Heart left ventricle (tissue), 16 donors: Measurements from ENCODE around the gene KCNH8. TPM values are rescaled to one million over a fixed set of nuclear protein-coding genes. Genes with fewer than 3 reads are reported as not detected.

Experiments
- ATAC-seq, 4 donors: fragments of 200-7000 bp; cut with Tn5 transposase; one replicate each; pipeline ENCODE4 v1.9.1; 2020 to 2022; ENCODE audit warnings: moderate library complexity in 4 of 4, mild to moderate bottlenecking in 3 of 4, moderate number of reproducible peaks in 1 of 4
- DNase-seq, 5 donors: peaks; one replicate each; pipeline ENCODE4 v3.0.0-alpha.2; 2020
- H3K27ac ChIP-seq, 12 donors: fragments of 200-600 bp; sonication (generic) in 4 of 12; one replicate each; pipeline versions ENCODE4 v1.5.0 to v1.8.0; 2016 to 2022; ENCODE audit warnings: mild to moderate bottlenecking in 2 of 12
- H3K27me3 ChIP-seq, 9 donors: fragments of 200-600 bp; sonication (generic) in 2 of 9; one replicate each; pipeline versions ENCODE4 v1.5.1 to v1.8.0; 2016 to 2022; ENCODE audit warnings: mild to moderate bottlenecking in 3 of 9
- H3K36me3 ChIP-seq, 9 donors: fragments of 200-600 bp; sonication (generic) in 2 of 9; one replicate each; pipeline versions ENCODE4 v1.5.0 to v1.8.0; 2018 to 2022; ENCODE audit warnings: mild to moderate bottlenecking in 2 of 9
- H3K4me1 ChIP-seq, 12 donors: fragments of 200-600 bp; sonication (generic) in 4 of 12; one replicate each; pipeline versions ENCODE4 v1.5.0 to v1.8.0; 2016 to 2022; ENCODE audit warnings: mild to moderate bottlenecking in 3 of 12
- H3K4me3 ChIP-seq, 12 donors: fragments of 200-600 bp; sonication (generic) in 4 of 12; one replicate each; pipeline versions ENCODE4 v1.5.0 to v1.8.0; 2017 to 2022; ENCODE audit warnings: mild to moderate bottlenecking in 9 of 12, moderate library complexity in 4 of 12
- H3K9me3 ChIP-seq, 12 donors: fragments of 200-600 bp; sonication (generic) in 4 of 12; one replicate each; pipeline versions ENCODE4 v1.5.0 to v1.8.0; 2016 to 2022; ENCODE audit warnings: mild to moderate bottlenecking in 1 of 12
- POLR2A ChIP-seq, 2 donors: fragments of 450-650 bp; IDR thresholded peaks; one replicate each; pipeline ENCODE4 v1.6.1; 2017; ENCODE audit warnings: antibody characterized with exemption in 2 of 2, mild to moderate bottlenecking in 2 of 2, moderate library complexity in 2 of 2
- WGBS, 4 donors: extraction: QIAGEN DNeasy Blood & Tissue Kit in 2 of 4; methylation state at CpG; one replicate each; pipeline versions ENCODE4 v1.1.5 to v1.1.7; 2013 to 2018; 5-methylcytosine and 5-hydroxymethylcytosine counted together
- intact Hi-C, 10 donors: fragments of 100-400 bp; cut with DNase I; formaldehyde crosslinking; loops; one replicate each; pipeline versions ENCODE4 v1.11.1 to v1.14.2; 2022
- polyA plus RNA-seq, 2 donors: library from polyadenylated mRNA; stranded (reverse); fragments of 200-250 nt; gene quantifications; one replicate each; pipeline ENCODE4 v1.2.3, GENCODE V29; 2013
- total RNA-seq, 9 donors: library from RNA; depleted of rRNA in 2 of 9; stranded (reverse); fragments of >200 nt in 2 of 9; fragmentation: NEBNext Ultra II Directional in 3 of 9; extraction: Animal tissue kit (Norgen Biotek cat#: 25700) in 3 of 9; gene quantifications; one replicate each; pipeline versions ENCODE4 v1.1.0 to v1.2.4, GENCODE V29; 2016 to 2023
- TF ChIP-seq, protein P1 (sequence below), 12 donors: fragments of 200-600 bp; sonication (generic) in 4 of 12; IDR thresholded peaks; one replicate each; pipeline versions ENCODE4 v1.5.0 to v1.8.0; 2018 to 2022; ENCODE audit warnings: antibody characterized with exemption in 12 of 12, mild to moderate bottlenecking in 5 of 12
- donor health status: ischemic (EF 13 %, LVEDD 7.1; RV severe dilation, severe dysfunction).
- donor health status: healthy with polysubstance abuse.
- donor health status: DM: no; HTN: yes; CAD: no.
- donor health status: DM: no; HTN: no; CAD: no.
- donor health status: ischemic (EF 25% LVEDD 6.9; RV normal size, moderate dysfunction).
- donor health status: ischemic (EF 25% LVEDD 5.7; RV mildly dilated, moderate dysfunction).
- donor health status: healthy.
- donor health status: DM: yes; HTN: yes; CAD: no.
- donor health status: ischemic (EF 35%, LVEDD 5.7; RV mildly dilated, moderate dysfunction).
- donor health status: nonischemic (EF 11% LVEDD 7.7; RV severe dilation, severe dysfunction).
- donor health status: DM: yes; HTN: yes; CAD: no.
- donor health status: PGD.
- donor health status: ischemic (EF 29% LVEDD 5.4; RV normal size, mild dysfunction).
- donor health status: nonischemic (EF 23%, LVEDD 6.1; RV moderate dilation, normal function).

KCNH8 gene
- total and polyA plus RNA-seq, 11 donors: 0.04 to 0.20 (median 0.07) TPM; not detected in 7

DNA sequence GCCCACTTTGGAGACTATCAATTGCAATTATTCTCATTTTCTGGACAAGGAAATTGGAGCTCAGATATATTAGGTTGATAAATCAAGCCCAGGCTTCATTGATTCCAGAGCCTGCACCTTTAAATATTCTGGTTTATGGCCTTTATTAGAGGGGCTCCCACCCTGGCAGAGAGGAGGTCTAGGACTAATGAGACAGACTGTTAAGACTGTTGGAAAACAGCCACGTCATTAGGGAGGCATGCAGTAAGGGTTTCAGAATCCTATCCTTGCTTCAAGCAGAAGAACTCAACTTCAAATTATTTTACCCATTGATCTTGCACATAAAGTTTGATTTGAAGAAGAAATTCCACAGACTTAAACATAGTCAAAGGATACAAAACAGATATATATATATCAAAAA lies 33.8 kb upstream of the KCNH8 start:
- Histone ChIP-seq H3K36me3 (no peaks in the 10 kb centered on the region), H3K27me3 (peaks cover 0 to 10% (median 0%) of the 10 kb centered on the region in 9 donors), H3K27ac (no peak overlapping the region), H3K4me3 (no peak overlapping the region), H3K4me1 (no peaks in the 10 kb centered on the region), H3K9me3 (peaks cover 0 to 6% (median 0%) of the 10 kb centered on the region in 12 donors)
- TF ChIP-seq, protein P1, sequence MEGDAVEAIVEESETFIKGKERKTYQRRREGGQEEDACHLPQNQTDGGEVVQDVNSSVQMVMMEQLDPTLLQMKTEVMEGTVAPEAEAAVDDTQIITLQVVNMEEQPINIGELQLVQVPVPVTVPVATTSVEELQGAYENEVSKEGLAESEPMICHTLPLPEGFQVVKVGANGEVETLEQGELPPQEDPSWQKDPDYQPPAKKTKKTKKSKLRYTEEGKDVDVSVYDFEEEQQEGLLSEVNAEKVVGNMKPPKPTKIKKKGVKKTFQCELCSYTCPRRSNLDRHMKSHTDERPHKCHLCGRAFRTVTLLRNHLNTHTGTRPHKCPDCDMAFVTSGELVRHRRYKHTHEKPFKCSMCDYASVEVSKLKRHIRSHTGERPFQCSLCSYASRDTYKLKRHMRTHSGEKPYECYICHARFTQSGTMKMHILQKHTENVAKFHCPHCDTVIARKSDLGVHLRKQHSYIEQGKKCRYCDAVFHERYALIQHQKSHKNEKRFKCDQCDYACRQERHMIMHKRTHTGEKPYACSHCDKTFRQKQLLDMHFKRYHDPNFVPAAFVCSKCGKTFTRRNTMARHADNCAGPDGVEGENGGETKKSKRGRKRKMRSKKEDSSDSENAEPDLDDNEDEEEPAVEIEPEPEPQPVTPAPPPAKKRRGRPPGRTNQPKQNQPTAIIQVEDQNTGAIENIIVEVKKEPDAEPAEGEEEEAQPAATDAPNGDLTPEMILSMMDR (IDR thresholded peaks at IDR 0.05): no peak
- TF ChIP-seq POLR2A (IDR thresholded peaks at IDR 0.05): no peak
- no peak for ATAC-seq
- intact Hi-C loops: no loop called here
- WGBS, 4 donors: 46 to 56% (median 49%) methylated on average over 1 of the region's 1 CpG
- no peak for DNase-seq

DNA sequence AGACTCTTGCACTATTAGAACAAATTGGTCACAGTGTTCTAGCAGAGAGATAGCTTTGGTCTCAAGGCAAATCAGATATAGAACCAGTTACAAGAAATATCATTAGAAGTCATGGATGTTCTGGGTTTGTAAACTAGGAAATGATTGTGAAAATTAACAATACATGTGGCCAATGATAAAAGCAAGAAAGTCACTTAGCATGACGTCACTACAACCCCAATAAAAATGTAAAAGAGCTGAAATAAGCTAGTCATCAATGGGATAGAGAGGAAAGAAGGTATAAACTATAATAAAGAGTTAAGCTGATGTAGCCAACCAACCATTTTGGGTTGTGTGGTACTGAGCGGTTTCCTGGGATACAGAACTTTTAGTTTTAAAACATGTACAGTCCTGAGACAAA lies 32.1 kb upstream of the KCNH8 start:
- H3K36me3 ChIP-seq: no peaks in the 10 kb centered on the region
- TF ChIP-seq, protein P1 (IDR thresholded peaks at IDR 0.05): no peak
- TF ChIP-seq POLR2A (IDR thresholded peaks at IDR 0.05): no peak
- intact Hi-C loops: no loop called here
- ATAC-seq (no peak), DNase-seq (no peak)
- H3K4me1 ChIP-seq: no peaks in the 10 kb centered on the region
- H3K27me3 ChIP-seq: peaks cover 0 to 10% (median 0%) of the 10 kb centered on the region in 9 donors
- no peak overlapping the region for H3K27ac ChIP-seq
- no peak overlapping the region for H3K4me3 ChIP-seq
- H3K9me3 ChIP-seq: peaks cover 0 to 9% (median 0%) of the 10 kb centered on the region in 12 donors
- WGBS, 4 donors: 60 to 63% (median 61%) methylated on average over 2 of the region's 2 CpGs

DNA sequence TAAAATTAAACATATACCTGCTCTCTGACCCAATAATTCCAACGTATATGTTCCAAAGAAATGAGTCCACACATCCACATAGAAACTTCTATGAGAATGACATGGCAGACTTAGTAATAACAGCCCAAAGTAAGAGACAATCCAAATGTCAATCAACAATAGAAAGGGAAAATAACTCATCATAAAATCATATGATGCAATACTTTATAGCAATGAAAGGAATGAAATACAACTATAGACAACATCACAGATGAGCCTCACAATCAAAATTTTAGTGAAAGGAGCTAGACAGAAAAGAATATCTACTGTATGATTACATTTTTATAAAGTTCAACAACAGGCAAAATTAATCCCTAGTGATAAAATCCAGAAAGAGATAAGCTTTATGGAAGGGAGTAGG lies 23.6 kb upstream of the KCNH8 start:
- H3K4me3 ChIP-seq: no peak overlapping the region
- 75 to 85% (median 79%) methylated on average over 1 of the region's 1 CpG for WGBS, 4 donors
- no peak for TF ChIP-seq POLR2A (IDR thresholded peaks at IDR 0.05)
- TF ChIP-seq, protein P1 (IDR thresholded peaks at IDR 0.05): no peak
- ATAC-seq (no peak), DNase-seq (no peak)
- peaks cover 0 to 3% (median 0%) of the 10 kb centered on the region in 12 donors for H3K9me3 ChIP-seq
- intact Hi-C loops: no loop called here
- H3K27me3 ChIP-seq: no peaks in the 10 kb centered on the region
- no peaks in the 10 kb centered on the region for H3K4me1 ChIP-seq
- H3K27ac ChIP-seq: no peak overlapping the region
- no peaks in the 10 kb centered on the region for H3K36me3 ChIP-seq

DNA sequence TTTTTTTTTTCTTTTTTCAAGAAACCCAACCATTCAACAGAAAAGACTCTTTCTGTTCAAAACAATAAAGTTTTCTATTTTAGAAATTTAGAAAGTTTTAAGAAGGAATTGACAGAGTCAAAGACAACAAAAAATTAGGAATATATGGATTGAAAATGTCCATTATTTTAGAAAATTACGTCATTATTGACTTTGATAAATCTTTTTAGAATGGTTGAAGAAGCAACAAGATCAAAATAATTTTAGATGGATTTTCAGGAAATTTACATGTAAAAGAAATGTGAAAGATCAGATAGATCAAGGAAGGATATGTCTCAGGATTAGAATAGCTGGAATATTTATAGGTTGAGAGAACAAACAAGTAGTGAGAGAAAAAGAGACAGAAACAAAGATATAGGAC lies 8.4 kb upstream of the KCNH8 start:
- DNase-seq (no peak), ATAC-seq (no peak)
- 61 to 72% (median 63%) methylated on average over 1 of the region's 1 CpG for WGBS, 4 donors
- H3K27ac ChIP-seq: no peak overlapping the region
- no peak for TF ChIP-seq POLR2A (IDR thresholded peaks at IDR 0.05)
- TF ChIP-seq, protein P1 (IDR thresholded peaks at IDR 0.05): no peak
- no peaks in the 10 kb centered on the region for H3K4me1 ChIP-seq
- H3K27me3 ChIP-seq: peaks cover 0 to 2% (median 0%) of the 10 kb centered on the region in 9 donors
- no peaks in the 10 kb centered on the region for H3K36me3 ChIP-seq
- H3K9me3 ChIP-seq: peaks cover 0 to 5% (median under 1%) of the 10 kb centered on the region in 12 donors
- intact Hi-C loops: loop anchor here in 3 of 10 donors (10.0 kb wide), 1 partner anchor 725 kb away; no protein-coding TSS in a partner anchor
- H3K4me3 ChIP-seq: no peak overlapping the region
